GM18507 (cell line): Measurements from ENCODE around the gene ERCC6L.
"Not testable (repeated sequence)": the region's sequence is repeated elsewhere in the genome, so short reads cannot be mapped to it uniquely, and the experiment has no call there.

Source experiments
- DNase-seq: peaks from one replicate; pipeline ENCODE4 v3.0.0; 2011; ENCODE audit warnings: low read depth; ENCODE audit not compliant: insufficient read length; ENCODE audit errors: extremely low spot score
- FAIRE-seq: peaks from 2 replicates; lab custom pipeline; 2011; peaks lifted over from hg19 to GRCh38; lab: Jason Lieb, UNC

ERCC6L gene

DNA sequence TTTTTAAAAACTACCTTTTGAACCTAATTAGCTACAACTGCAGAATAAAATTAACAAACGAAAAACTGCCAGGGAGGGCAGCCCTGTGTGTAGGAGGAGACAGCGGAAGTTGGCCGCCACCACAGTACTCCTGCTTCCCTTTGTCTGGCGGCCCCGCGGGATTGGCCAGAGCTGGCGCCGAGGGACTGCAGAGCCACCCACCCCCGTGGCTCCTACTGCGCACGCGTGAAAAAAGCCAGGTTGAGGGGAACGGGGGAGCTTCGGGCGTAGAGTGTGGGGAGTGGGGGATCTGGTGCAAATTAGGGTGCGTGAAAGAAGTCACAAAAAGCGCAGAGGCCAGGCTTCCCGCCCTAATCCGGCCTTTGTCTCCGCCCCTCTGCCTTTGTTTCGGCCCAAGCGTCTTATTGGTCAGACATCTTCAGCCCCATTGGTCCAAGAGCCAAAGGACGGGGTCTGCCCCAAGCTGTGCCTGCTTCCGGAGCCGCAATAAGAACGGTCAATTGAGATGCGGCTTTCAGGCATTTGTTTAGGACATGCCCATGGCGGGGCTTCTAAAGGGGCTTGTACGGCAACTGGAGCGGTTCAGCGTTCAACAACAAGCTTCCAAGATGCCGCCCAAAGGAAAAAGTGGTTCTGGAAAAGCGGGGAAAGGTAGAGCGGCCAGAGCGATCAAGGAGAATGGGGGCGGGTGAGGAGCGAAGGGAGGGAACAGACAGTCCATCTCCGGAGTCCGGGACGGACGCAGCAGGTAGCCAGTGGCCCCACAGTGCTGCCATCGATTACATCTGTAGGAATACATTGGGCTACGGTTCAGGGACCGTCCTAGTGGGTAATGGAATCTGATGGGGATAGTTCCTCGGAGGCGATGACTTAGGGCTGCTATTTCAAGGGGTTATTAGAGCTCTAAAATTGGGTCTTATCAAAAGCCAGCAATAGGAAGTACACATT, 57.4 kb downstream of the ERCC6L start, which contains the start of gene PIN4:
Gene PIN4 (plus strand): TSS at position 580 of the 948 bp plus-strand sequence. CDS start 29 bp downstream, at position 609.
- FAIRE-seq (peak; percentile 97), DNase-seq (peak; percentile 67)

DNA sequence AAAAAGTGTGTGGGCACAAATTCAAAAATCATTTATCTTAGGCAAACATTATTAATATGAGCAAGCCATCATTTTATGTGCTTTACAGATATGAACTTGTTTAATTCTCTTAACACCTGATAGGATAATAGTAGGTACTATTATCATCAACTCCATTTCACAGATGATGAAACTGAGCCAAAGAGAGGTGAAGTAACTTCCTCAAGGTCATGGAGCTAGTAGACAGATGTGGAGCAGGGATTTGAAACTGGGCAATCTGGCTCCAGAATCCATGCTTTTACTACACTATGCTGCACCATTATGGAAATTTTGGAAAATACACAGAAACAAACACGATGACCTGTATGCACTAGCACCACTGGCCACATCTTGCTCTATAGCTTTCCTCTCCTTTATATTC, 58.3 kb downstream of the ERCC6L start:
- DNase-seq (no peak), FAIRE-seq (no peak)

DNA sequence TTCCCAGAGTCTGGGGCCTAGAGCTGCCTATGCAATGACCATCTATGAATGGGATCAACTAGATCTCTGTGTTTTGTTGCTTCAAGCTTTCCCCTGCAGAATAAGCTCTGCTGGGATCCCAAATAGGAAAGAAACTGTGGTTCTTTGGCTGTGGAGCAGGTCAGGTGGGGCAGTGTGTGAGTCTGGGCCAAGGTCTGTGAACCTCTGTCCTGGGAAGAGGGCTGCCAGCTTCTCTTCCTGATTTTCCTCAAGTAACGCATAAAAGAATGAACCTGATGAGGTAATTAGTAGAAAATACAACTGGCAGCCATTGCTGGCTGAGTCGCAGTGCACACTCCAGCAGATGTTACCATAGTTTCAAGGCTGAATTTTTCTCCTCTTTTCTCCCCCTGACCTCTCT, 61.8 kb downstream of the ERCC6L start:
- FAIRE-seq = no peak
- no peak for DNase-seq

DNA sequence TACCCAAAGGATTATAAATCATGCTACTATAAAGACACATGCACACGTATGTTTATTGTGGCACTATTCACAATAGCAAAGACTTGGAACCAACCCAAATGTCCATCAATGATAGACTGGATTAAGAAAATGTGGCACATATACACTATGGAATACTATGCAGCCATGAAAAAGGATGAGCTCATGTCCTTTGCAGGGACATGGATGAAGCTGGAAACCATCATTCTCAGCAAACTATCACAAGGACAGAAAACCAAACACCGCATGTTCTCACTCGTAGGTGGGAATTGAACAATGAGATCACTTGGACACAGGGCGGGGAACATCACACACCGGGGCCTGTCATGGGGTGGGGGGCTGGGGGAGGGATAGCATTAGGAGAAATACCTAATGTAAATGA, 62.5 kb downstream of the ERCC6L start:
- DNase-seq, FAIRE-seq: not testable (repeated sequence)

DNA sequence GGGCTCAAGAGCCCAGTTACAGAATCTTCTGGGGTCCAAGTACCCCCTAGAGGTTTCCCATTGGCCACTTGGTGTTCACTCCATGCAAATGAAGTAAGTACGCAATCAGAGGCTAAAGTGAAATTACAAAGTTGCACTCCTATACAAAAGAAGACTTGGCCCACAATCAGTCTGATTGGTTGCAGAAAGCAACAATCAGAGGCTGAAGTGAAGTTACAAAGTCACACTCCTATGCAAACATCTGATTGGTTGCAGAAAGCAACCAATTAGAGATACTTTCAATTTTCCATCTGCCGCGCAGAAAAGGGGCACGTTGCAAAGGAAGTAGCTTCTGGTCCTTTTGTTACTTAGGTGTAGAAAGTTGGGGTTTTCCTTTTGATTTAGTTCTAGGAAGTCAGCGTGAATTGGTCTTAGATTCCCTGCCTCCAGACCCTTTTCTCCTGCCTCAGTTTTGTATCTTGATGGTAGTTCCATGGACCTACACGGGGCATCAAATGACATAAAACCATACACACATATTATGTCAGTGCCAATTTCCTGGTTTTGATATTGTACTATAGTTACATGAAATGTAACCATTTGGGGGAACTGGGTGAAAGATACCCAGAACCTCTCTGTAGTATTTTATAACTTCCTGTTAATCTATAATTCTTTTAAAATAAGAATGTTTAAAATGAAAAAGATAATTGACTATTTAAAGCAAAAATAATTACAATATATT, 69.7 kb downstream of the ERCC6L start:
- peak; percentile 42 for FAIRE-seq

DNA sequence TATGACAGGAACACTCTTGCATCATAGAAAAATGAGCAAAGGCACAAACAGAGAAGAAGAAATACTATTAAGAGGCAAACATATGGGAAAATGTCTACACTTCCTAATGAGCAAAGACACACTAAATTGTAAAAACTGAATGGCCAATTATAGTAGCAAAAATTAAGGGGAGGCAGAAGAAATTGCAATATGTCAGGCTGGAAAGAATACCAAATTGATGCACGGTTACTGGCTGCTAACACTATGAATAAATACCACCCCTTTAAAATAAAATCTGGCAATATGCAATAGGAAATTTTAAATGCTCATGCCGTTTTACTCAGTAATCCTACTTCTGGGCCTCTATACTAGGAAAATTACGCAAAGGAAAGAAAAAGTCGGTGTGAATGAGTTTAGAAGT, 73.3 kb downstream of the ERCC6L start:
- no peak for DNase-seq
- FAIRE-seq = no peak

More for the DNA sequence above, 69.7 kb downstream of the ERCC6L start:
- no peak for DNase-seq

DNA sequence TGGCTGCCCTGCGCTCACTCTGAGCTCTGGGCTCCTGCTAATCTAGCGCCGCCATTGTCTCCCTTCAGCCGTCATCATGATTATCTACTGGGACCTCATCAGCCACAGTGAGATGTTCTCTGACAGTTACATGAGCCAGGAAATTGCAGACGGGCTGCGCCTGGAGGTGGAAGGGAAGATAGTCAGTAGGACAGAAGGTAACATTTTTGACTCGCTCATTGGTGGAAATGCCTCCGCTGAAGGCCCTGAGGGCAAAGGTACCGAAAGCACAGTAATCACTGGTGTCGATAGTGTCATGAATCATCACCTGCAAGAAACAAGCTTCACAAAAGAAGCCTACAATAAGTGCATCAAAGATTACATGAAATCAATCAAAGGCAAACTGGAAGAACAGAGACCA, 79.1 kb downstream of the ERCC6L start:
- no peak for DNase-seq
- FAIRE-seq = no peak

DNA sequence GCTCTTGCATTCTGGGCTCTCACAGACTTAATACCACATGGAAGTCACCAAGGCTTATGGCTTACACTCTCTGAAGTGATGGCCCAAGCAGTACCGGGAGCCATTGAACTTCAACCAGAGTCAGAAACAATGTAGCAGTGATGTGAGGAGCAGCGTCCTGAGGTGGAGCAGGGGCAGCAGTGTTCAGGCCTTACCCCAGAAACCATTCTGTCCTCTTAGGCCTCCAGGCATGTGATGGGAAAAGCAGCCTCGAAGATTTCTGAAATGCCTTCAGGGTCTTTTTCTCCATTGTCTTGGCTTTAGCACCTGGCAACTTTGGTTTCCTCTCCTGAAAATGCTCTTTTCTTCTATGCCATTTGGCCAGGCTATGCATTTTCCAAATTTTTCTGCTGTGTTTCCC, 80.1 kb downstream of the ERCC6L start:
- no peak for DNase-seq
- FAIRE-seq = no peak
